ENCODE measurements around the gene C2orf69.

The C2orf69 gene

GRCh38 chr2:199911052-199911876 is at the start of gene C2orf69:
TSS of gene C2orf69 (plus strand) at chr2:199911293. CDS start at chr2:199911439, 146 bp downstream.
- Mint-ChIP-seq H3K4me1 (peaks cover 32% of the 10 kb centered on the region), H3K27ac (peak within 1 kb of the TSS; percentile 88), H3K9me3 (no peaks in the 10 kb centered on the region), H3K4me3 (peak within 1 kb of the TSS; percentile 95), H3K36me3 (peaks cover 6% of the 10 kb centered on the region), H3K27me3 (peaks cover 2% of the 10 kb centered on the region)

- no peak overlapping the region for H3K4me3 Mint-ChIP-seq
- H3K27ac Mint-ChIP-seq: no peak overlapping the region
- no peaks in the 10 kb centered on the region for H3K36me3 Mint-ChIP-seq
- no peaks in the 10 kb centered on the region for H3K9me3 Mint-ChIP-seq
- peaks cover 8% of the 10 kb centered on the region for H3K27me3 Mint-ChIP-seq
- H3K4me1 Mint-ChIP-seq: no peaks in the 10 kb centered on the region
These were observed 48.3 kb upstream of the C2orf69 start for GRCh38 chr2:199862788-199863187.

GRCh38 chr2:199865905-199866304 is 45.2 kb upstream of the C2orf69 start:
- Mint-ChIP-seq H3K9me3 (no peaks in the 10 kb centered on the region), H3K27ac (no peak overlapping the region), H3K36me3 (no peaks in the 10 kb centered on the region), H3K27me3 (peaks cover 10% of the 10 kb centered on the region), H3K4me1 (no peaks in the 10 kb centered on the region), H3K4me3 (no peak overlapping the region)

- H3K27ac Mint-ChIP-seq: no peak overlapping the region
- no peaks in the 10 kb centered on the region for H3K36me3 Mint-ChIP-seq
- no peaks in the 10 kb centered on the region for H3K4me1 Mint-ChIP-seq
- peaks cover 8% of the 10 kb centered on the region for H3K27me3 Mint-ChIP-seq
- H3K4me3 Mint-ChIP-seq: no peak overlapping the region
- no peaks in the 10 kb centered on the region for H3K9me3 Mint-ChIP-seq
These were observed 42.5 kb upstream of the C2orf69 start for GRCh38 chr2:199868431-199869226.

- Mint-ChIP-seq H3K4me1 (no peaks in the 10 kb centered on the region), H3K27ac (no peak overlapping the region), H3K4me3 (no peak overlapping the region), H3K27me3 (peaks cover 11% of the 10 kb centered on the region), H3K9me3 (peaks cover 5% of the 10 kb centered on the region), H3K36me3 (peaks cover 5% of the 10 kb centered on the region)
These were observed 41.9 kb upstream of the C2orf69 start for GRCh38 chr2:199869227-199869541.

- Mint-ChIP-seq H3K4me1 (no peaks in the 10 kb centered on the region), H3K4me3 (no peak overlapping the region), H3K27me3 (peaks cover 13% of the 10 kb centered on the region), H3K36me3 (peaks cover 9% of the 10 kb centered on the region), H3K9me3 (peaks cover 9% of the 10 kb centered on the region), H3K27ac (no peak overlapping the region)
These were observed 41.4 kb upstream of the C2orf69 start for GRCh38 chr2:199869653-199870052.

GRCh38 chr2:199870581-199870980 is 40.5 kb upstream of the C2orf69 start:
- H3K36me3 Mint-ChIP-seq: peaks cover 9% of the 10 kb centered on the region
- H3K4me3 Mint-ChIP-seq: no peak overlapping the region
- peaks cover 9% of the 10 kb centered on the region for H3K9me3 Mint-ChIP-seq
- no peaks in the 10 kb centered on the region for H3K4me1 Mint-ChIP-seq
- H3K27ac Mint-ChIP-seq: no peak overlapping the region
- H3K27me3 Mint-ChIP-seq: peaks cover 15% of the 10 kb centered on the region

GRCh38 chr2:199874209-199874608 is 36.9 kb upstream of the C2orf69 start:
- Mint-ChIP-seq H3K36me3 (peaks cover 9% of the 10 kb centered on the region), H3K4me3 (no peak overlapping the region), H3K4me1 (no peaks in the 10 kb centered on the region), H3K27me3 (peaks cover 11% of the 10 kb centered on the region), H3K9me3 (peaks cover 9% of the 10 kb centered on the region), H3K27ac (no peak overlapping the region)

GRCh38 chr2:199875400-199875799 is 35.7 kb upstream of the C2orf69 start:
- Mint-ChIP-seq H3K36me3 (peaks cover 9% of the 10 kb centered on the region), H3K9me3 (peaks cover 9% of the 10 kb centered on the region), H3K4me1 (no peaks in the 10 kb centered on the region), H3K27ac (no peak overlapping the region), H3K27me3 (peaks cover 11% of the 10 kb centered on the region), H3K4me3 (no peak overlapping the region)

GRCh38 chr2:199882667-199883066 is 28.4 kb upstream of the C2orf69 start:
- Mint-ChIP-seq H3K27me3 (peaks cover 2% of the 10 kb centered on the region), H3K4me3 (no peak overlapping the region), H3K27ac (no peak overlapping the region), H3K4me1 (peaks cover 4% of the 10 kb centered on the region), H3K36me3 (no peaks in the 10 kb centered on the region), H3K9me3 (no peaks in the 10 kb centered on the region)

GRCh38 chr2:199883474-199884212 is 27.4 kb upstream of the C2orf69 start:
- Mint-ChIP-seq H3K4me3 (no peak overlapping the region), H3K9me3 (no peaks in the 10 kb centered on the region), H3K36me3 (no peaks in the 10 kb centered on the region), H3K27ac (no peak overlapping the region), H3K27me3 (peaks cover 2% of the 10 kb centered on the region), H3K4me1 (peaks cover 4% of the 10 kb centered on the region)

GRCh38 chr2:199895406-199895805 is 15.7 kb upstream of the C2orf69 start:
- H3K36me3 Mint-ChIP-seq: no peaks in the 10 kb centered on the region
- H3K27me3 Mint-ChIP-seq: no peaks in the 10 kb centered on the region
- no peak overlapping the region for H3K27ac Mint-ChIP-seq
- H3K9me3 Mint-ChIP-seq: no peaks in the 10 kb centered on the region
- H3K4me3 Mint-ChIP-seq: no peak overlapping the region
- no peaks in the 10 kb centered on the region for H3K4me1 Mint-ChIP-seq

GRCh38 chr2:199896617-199897016 is 14.5 kb upstream of the C2orf69 start:
- no peaks in the 10 kb centered on the region for H3K4me1 Mint-ChIP-seq
- H3K9me3 Mint-ChIP-seq: no peaks in the 10 kb centered on the region
- no peaks in the 10 kb centered on the region for H3K27me3 Mint-ChIP-seq
- no peak overlapping the region for H3K4me3 Mint-ChIP-seq
- H3K36me3 Mint-ChIP-seq: no peaks in the 10 kb centered on the region
- no peak overlapping the region for H3K27ac Mint-ChIP-seq

GRCh38 chr2:199901942-199902341 is 9.2 kb upstream of the C2orf69 start:
- Mint-ChIP-seq H3K4me1 (no peaks in the 10 kb centered on the region), H3K4me3 (no peak overlapping the region), H3K36me3 (no peaks in the 10 kb centered on the region), H3K27me3 (peaks cover 2% of the 10 kb centered on the region), H3K27ac (no peak overlapping the region), H3K9me3 (no peaks in the 10 kb centered on the region)

- H3K4me3 Mint-ChIP-seq: no peak overlapping the region
- H3K27ac Mint-ChIP-seq: no peak overlapping the region
- H3K27me3 Mint-ChIP-seq: peaks cover 2% of the 10 kb centered on the region
- H3K9me3 Mint-ChIP-seq: no peaks in the 10 kb centered on the region
- H3K36me3 Mint-ChIP-seq: no peaks in the 10 kb centered on the region
- no peaks in the 10 kb centered on the region for H3K4me1 Mint-ChIP-seq
These were observed 8.5 kb upstream of the C2orf69 start for GRCh38 chr2:199902486-199903110.
